GM08714 (cell line): ENCODE data around the gene RAC3.

Experiments used
- H3K4me3 ChIP-seq: fragments of 200-500 bp; sonication (Bioruptor generic); 2 replicates; pipeline ENCODE4 v1.5.1; 2014; ENCODE audit warnings: mild to moderate bottlenecking, low read length, inconsistent platforms
- ZNF274 ChIP-seq: IDR thresholded peaks from 2 replicates; pipeline ENCODE4 v1.6.1; 2012; ENCODE audit warnings: mild to moderate bottlenecking, low read depth, low read length

RAC3 gene

GRCh38 chr17:82005701-82006348 is 25.7 kb upstream of the RAC3 start:
- no peak overlapping the region for H3K4me3 ChIP-seq
- TF ChIP-seq ZNF274: no peak

- no peak overlapping the region for H3K4me3 ChIP-seq
- TF ChIP-seq ZNF274: no peak
Measured at GRCh38 chr17:82006468-82007227, 24.8 kb upstream of the RAC3 start.

GRCh38 chr17:82007228-82007494 is 24.3 kb upstream of the RAC3 start:
- TF ChIP-seq ZNF274: no peak
- H3K4me3 ChIP-seq: no peak overlapping the region

GRCh38 chr17:82007495-82008257 is 23.8 kb upstream of the RAC3 start:
- no peak overlapping the region for H3K4me3 ChIP-seq
- TF ChIP-seq ZNF274: no peak

- no peak for TF ChIP-seq ZNF274
- no peak overlapping the region for H3K4me3 ChIP-seq
Measured at GRCh38 chr17:82008258-82008940, 23.1 kb upstream of the RAC3 start.

GRCh38 chr17:82008941-82009405 is 22.5 kb upstream of the RAC3 start:
- no peak overlapping the region for H3K4me3 ChIP-seq
- no peak for TF ChIP-seq ZNF274

GRCh38 chr17:82009413-82009812 is 22.1 kb upstream of the RAC3 start:
- TF ChIP-seq ZNF274: no peak
- H3K4me3 ChIP-seq: no peak overlapping the region

GRCh38 chr17:82010575-82011525 is 20.6 kb upstream of the RAC3 start:
- no peak for TF ChIP-seq ZNF274
- H3K4me3 ChIP-seq: no peak overlapping the region

GRCh38 chr17:82011617-82012187 is 19.8 kb upstream of the RAC3 start:
- TF ChIP-seq ZNF274: no peak
- H3K4me3 ChIP-seq: no peak overlapping the region

GRCh38 chr17:82012261-82012639 is 19.2 kb upstream of the RAC3 start:
- no peak for TF ChIP-seq ZNF274
- no peak overlapping the region for H3K4me3 ChIP-seq

- no peak overlapping the region for H3K4me3 ChIP-seq
- no peak for TF ChIP-seq ZNF274
Measured at GRCh38 chr17:82012640-82013295, 18.7 kb upstream of the RAC3 start.

GRCh38 chr17:82013341-82013740 is 18.1 kb upstream of the RAC3 start:
- no peak overlapping the region for H3K4me3 ChIP-seq
- TF ChIP-seq ZNF274: no peak

- no peak overlapping the region for H3K4me3 ChIP-seq
- no peak for TF ChIP-seq ZNF274
Measured at GRCh38 chr17:82013772-82014321, 17.6 kb upstream of the RAC3 start.
